Tibial nerve (tissue), 4 donors: ENCODE measurements around the gene DIP2C. TPM values are rescaled to one million over a fixed set of nuclear protein-coding genes. Genes with fewer than 3 reads are reported as not detected.
A peak's percentile ranks its signal among the peaks of the same experiment; 100 is the strongest.
"Not testable (repeated sequence)": the region's sequence is repeated elsewhere in the genome, so short reads cannot be mapped to it uniquely, and the experiment has no call there.

Experiments
- DNase-seq, 2 donors: peaks; one replicate each; pipeline ENCODE4 v3.0.0-alpha.2; 2019; ENCODE audit warnings: low spot score in 2 of 2
- H3K27ac ChIP-seq, 4 donors: fragments of 200-600 bp; sonication (generic) in 3 of 4; one replicate each; pipeline ENCODE4 v1.5.1; 2017 to 2019; ENCODE audit warnings: mild to moderate bottlenecking in 1 of 4
- H3K27me3 ChIP-seq, 2 donors: fragments of 200-600 bp; sonication (generic) in 1 of 2; one replicate each; pipeline versions ENCODE4 v1.5.1 to v1.6.0; 2017 to 2019
- H3K36me3 ChIP-seq, 3 donors: fragments of 200-600 bp; sonication (generic); one replicate each; pipeline ENCODE4 v1.5.1; 2018 to 2019
- H3K4me1 ChIP-seq, 4 donors: fragments of 200-600 bp; sonication (generic) in 3 of 4; one replicate each; pipeline ENCODE4 v1.5.1; 2017 to 2019
- H3K4me3 ChIP-seq, 4 donors: fragments of 200-600 bp; sonication (generic) in 3 of 4; one replicate each; pipeline ENCODE4 v1.5.1; 2017 to 2019; ENCODE audit warnings: mild to moderate bottlenecking in 1 of 4, moderate library complexity in 1 of 4
- H3K9me3 ChIP-seq, 4 donors: fragments of 200-600 bp; sonication (generic) in 3 of 4; one replicate each; pipeline ENCODE4 v1.5.1; 2017 to 2019
- EP300 ChIP-seq, 2 donors: sonication (generic); formaldehyde crosslinking; IDR thresholded peaks; one replicate each; pipeline ENCODE4 v1.6.1; 2017; ENCODE audit warnings: antibody characterized with exemption in 2 of 2, mild to moderate bottlenecking in 1 of 2
- POLR2A ChIP-seq, 2 donors: fragments of 450-650 bp; IDR thresholded peaks; one replicate each; pipeline ENCODE4 v1.6.1; 2017; ENCODE audit warnings: antibody characterized with exemption in 2 of 2, mild to moderate bottlenecking in 2 of 2, moderate library complexity in 2 of 2
- WGBS, 2 donors: methylation state at CpG; one replicate each; pipeline ENCODE4 v1.1.5; 2018; 5-methylcytosine and 5-hydroxymethylcytosine counted together
- total RNA-seq, 4 donors: library from RNA; depleted of rRNA; stranded (reverse); fragments of >200 nt; gene quantifications; one replicate each; pipeline ENCODE4 v1.1.0, GENCODE V29; 2016
- TF ChIP-seq, protein P1 (sequence below), 5 experiments: fragments of 200-600 bp in 3 of 5; fragments of 450-650 bp in 2 of 5; sonication (generic) in 3 of 5; IDR thresholded peaks; one replicate each; pipeline ENCODE4 v1.5.1; 2016 to 2019; ENCODE audit warnings: antibody characterized with exemption in 5 of 5, mild to moderate bottlenecking in 3 of 5, moderate library complexity in 2 of 5

DIP2C gene
- total RNA-seq, 4 donors from 2014 or later = 31.4 to 46.5 (median 36.0) TPM

DNA sequence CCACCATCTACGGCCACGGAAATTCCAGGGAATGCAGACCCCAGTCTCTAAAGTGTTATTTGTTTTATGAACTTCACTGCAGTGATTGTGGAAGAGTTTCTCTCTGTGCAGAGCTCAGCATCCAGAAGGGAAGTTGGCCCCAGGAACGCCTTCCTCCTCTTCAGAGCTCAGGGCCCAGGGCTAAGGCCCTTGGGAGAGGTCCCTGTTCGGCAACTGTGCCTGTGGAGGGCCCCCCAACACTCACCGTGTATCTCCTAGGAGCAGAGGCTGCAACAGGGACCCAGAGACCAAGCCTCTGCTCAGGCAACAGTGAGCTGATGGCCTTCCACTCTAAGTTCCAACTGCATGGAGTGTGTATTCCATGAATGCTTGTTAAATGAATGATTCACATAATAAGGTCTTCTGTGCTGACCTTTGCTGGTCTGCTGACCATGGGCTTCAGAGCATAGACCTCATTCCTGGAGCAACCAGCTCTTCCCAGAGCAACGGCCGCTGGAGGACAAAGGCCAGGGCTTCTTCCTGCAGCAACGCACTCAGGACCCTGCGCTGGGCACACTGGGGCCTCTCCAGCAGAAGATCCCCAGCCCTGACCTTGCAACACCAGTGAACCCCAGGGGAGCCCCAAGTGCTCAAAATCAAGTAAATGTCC lies 7.7 kb downstream of the DIP2C start:
- WGBS, 2 donors = 72 to 77% methylated on average over 8 to 9 of the region's 9 CpGs
- Histone ChIP-seq H3K9me3 (no peaks in the 10 kb centered on the region), H3K4me1 (peaks cover 0 to 60% (median 18%) of the 10 kb centered on the region in 4 donors), H3K27me3 (no peaks in the 10 kb centered on the region), H3K27ac (peak overlapping the region in 2 of 4 donors; percentile 46 to 66), H3K4me3 (no peak overlapping the region), H3K36me3 (no peaks in the 10 kb centered on the region)
- TF ChIP-seq, protein P1, sequence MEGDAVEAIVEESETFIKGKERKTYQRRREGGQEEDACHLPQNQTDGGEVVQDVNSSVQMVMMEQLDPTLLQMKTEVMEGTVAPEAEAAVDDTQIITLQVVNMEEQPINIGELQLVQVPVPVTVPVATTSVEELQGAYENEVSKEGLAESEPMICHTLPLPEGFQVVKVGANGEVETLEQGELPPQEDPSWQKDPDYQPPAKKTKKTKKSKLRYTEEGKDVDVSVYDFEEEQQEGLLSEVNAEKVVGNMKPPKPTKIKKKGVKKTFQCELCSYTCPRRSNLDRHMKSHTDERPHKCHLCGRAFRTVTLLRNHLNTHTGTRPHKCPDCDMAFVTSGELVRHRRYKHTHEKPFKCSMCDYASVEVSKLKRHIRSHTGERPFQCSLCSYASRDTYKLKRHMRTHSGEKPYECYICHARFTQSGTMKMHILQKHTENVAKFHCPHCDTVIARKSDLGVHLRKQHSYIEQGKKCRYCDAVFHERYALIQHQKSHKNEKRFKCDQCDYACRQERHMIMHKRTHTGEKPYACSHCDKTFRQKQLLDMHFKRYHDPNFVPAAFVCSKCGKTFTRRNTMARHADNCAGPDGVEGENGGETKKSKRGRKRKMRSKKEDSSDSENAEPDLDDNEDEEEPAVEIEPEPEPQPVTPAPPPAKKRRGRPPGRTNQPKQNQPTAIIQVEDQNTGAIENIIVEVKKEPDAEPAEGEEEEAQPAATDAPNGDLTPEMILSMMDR (IDR thresholded peaks at IDR 0.05) = no peak
- TF ChIP-seq POLR2A (IDR thresholded peaks at IDR 0.05) = no peak
- no peak for TF ChIP-seq EP300 (IDR thresholded peaks at IDR 0.05)
- no peak for DNase-seq

DNA sequence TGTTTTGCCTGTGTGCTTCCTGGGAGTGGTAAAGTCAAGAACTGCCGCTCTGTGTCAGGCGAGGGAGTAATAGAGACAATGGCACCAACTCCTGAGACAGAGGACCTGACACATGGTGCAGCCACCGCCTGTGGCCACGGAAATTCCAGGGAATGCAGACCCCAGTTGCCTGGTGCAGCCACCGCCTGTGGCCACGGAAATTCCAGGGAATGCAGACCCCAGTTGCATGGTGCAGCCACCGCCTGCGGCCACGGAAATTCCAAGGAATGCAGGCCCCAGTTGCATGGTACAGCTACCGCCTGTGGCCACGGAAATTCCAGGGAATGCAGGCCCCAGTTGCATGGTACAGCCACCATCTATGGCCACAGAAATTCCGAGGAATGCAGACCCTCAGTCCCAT lies 8.7 kb downstream of the DIP2C start:
- Histone ChIP-seq H3K36me3 (no peaks in the 10 kb centered on the region), H3K27ac (peak overlapping the region in 1 of 4 donors; percentile 66), H3K27me3 (no peaks in the 10 kb centered on the region), H3K9me3 (peaks cover 0 to 2% (median 0%) of the 10 kb centered on the region in 4 donors), H3K4me3 (no peak overlapping the region), H3K4me1 (peaks cover 0 to 52% (median 18%) of the 10 kb centered on the region in 4 donors)
- no peak for DNase-seq
- WGBS, 2 donors = 91 to 92% methylated on average over 11 to 12 of the region's 12 CpGs
- TF ChIP-seq POLR2A (IDR thresholded peaks at IDR 0.05) = no peak
- no peak for TF ChIP-seq EP300 (IDR thresholded peaks at IDR 0.05)
- TF ChIP-seq, protein P1 (IDR thresholded peaks at IDR 0.05) = no peak

DNA sequence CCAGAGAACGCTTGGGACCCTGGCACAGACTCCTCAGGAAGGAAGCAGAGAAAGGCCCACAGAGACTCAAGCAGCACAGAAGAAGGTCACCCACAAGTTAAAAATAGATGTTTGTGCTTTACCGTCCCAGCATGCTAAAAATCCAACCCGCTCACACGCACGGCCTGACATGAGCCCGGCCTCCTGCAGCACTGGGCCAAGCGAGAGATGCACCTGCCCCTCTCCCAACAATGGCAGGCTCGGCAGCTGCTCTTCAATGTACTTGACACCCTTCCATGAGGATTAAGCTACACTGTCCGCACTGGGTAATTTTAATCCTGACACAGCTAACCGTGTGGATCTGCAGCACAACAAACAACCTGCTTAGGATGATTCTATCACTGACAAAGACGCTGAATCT lies 9.3 kb downstream of the DIP2C start:
- Histone ChIP-seq H3K27me3 (no peaks in the 10 kb centered on the region), H3K4me3 (no peak overlapping the region), H3K27ac (peak overlapping the region in 2 of 4 donors; percentile 34 to 66), H3K4me1 (peaks cover 0 to 52% (median 18%) of the 10 kb centered on the region in 4 donors), H3K9me3 (peaks cover 0 to 2% (median 1%) of the 10 kb centered on the region in 4 donors), H3K36me3 (no peaks in the 10 kb centered on the region)
- WGBS, 2 donors = 54 to 62% methylated on average over 11 of the region's 11 CpGs
- no peak for DNase-seq
- TF ChIP-seq, protein P1 (IDR thresholded peaks at IDR 0.05) = no peak

DNA sequence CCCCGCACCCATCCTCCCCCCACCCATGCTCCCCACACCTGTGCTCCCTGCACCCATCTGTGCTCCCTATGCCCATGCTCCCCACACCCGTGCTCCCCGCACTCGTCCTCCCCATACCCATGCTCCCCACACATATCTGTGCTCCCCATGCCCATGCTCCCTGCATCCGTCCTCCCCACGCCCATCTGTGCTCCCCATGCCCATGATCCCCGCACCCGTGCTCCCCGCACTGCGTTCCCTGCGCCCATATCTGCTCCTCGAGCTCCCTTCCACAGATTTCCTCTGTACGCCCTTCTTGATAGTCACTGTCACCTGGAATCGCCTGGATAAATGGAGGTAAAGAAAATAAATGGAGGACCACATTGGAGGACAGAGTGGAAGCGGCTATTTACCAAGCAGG lies 9.9 kb downstream of the DIP2C start:
- WGBS, 2 donors = 96 to 97% methylated on average over 14 to 15 of the region's 15 CpGs
- H3K9me3 ChIP-seq = peaks cover 0 to 2% (median 1%) of the 10 kb centered on the region in 4 donors
- no peak for DNase-seq
- H3K27me3 ChIP-seq = no peaks in the 10 kb centered on the region
- no peak overlapping the region for H3K4me3 ChIP-seq
- no peaks in the 10 kb centered on the region for H3K36me3 ChIP-seq
- peaks cover 0 to 52% (median 18%) of the 10 kb centered on the region in 4 donors for H3K4me1 ChIP-seq
- TF ChIP-seq, protein P1 (IDR thresholded peaks at IDR 0.05) = no peak
- TF ChIP-seq POLR2A (IDR thresholded peaks at IDR 0.05) (no peak), EP300 (IDR thresholded peaks at IDR 0.05) (no peak)
- H3K27ac ChIP-seq = peak overlapping the region in 2 of 4 donors; percentile 34 to 66

DNA sequence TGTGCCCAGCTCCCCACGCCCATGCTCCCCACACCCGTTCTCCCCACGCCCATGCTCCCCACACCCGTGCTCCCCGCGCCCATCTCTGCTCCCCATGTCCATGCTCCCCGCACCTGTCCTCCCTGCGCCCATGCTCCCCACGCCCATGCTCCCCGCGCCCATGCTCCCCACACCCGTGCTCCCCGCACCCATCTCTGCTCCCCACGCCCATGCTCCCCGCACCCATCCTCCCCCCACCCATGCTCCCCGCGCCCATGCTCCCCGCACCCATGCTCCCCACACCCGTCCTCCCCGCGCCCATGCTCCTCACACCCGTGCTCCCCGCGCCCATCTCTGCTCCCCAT lies 10.8 kb downstream of the DIP2C start:
- 78 to 86% methylated on average over 9 to 13 of the region's 24 CpGs for WGBS, 2 donors
- DNase-seq, H3K9me3 ChIP-seq, H3K4me3 ChIP-seq, H3K36me3 ChIP-seq, H3K27me3 ChIP-seq: not testable (repeated sequence)
- H3K27ac ChIP-seq = peak overlapping the region in 1 of 4 donors; percentile 77
- peaks cover 0 to 43% (median 10%) of the 10 kb centered on the region in 4 donors for H3K4me1 ChIP-seq
